Erythroblast (primary cell): ENCODE data around the gene PHOSPHO2.

ENCODE experiments used
- DNase-seq, 2 experiments: peaks; one replicate each; lab custom pipeline; 2025; lab: John Stamatoyannopoulos, UW
- GATA1 ChIP-seq: IDR thresholded peaks from 2 replicates; pipeline ENCODE4 v1.6.1; 2011; ENCODE audit warnings: low read depth, mild to moderate bottlenecking, control low read depth, low read length, moderate library complexity
- POLR2A ChIP-seq: IDR thresholded peaks from 2 replicates; pipeline ENCODE4 v1.6.1; 2011; ENCODE audit warnings: mild to moderate bottlenecking, low read length

The PHOSPHO2 gene

DNA sequence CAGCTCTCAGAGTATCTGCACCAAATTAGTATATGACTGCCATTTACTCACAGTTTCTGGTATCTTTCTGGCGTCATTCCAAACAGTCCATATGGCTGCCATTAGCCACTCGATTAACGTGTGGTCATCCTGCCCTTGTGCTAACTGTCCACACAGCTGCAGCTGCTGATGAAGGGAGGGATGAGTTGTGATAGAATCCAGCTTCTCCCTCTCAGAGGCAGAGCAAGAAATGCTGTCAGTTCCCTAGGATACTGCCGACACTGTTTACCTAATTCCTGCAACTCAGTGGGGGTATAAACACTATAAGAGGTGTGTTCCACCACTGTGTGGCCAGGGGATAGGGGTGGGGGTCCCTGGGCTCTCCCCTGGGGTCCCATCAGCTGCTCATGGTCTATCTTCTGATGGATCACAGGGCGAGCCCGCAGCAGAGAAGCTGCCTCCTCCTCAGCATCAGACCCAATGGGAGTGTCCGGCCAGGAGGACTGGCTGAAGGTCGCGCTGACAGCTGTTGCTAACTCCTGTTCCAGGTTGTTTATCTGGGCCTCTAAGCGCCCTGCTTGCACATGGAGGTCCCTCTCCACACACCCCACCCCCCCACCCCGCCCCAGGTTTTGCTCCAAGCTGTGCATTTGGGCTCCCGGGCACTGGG lies 22.1 kb downstream of the PHOSPHO2 start:
- TF ChIP-seq GATA1 (no peak), POLR2A (no peak)
- DNase-seq, result peak; percentile 84 to 93

DNA sequence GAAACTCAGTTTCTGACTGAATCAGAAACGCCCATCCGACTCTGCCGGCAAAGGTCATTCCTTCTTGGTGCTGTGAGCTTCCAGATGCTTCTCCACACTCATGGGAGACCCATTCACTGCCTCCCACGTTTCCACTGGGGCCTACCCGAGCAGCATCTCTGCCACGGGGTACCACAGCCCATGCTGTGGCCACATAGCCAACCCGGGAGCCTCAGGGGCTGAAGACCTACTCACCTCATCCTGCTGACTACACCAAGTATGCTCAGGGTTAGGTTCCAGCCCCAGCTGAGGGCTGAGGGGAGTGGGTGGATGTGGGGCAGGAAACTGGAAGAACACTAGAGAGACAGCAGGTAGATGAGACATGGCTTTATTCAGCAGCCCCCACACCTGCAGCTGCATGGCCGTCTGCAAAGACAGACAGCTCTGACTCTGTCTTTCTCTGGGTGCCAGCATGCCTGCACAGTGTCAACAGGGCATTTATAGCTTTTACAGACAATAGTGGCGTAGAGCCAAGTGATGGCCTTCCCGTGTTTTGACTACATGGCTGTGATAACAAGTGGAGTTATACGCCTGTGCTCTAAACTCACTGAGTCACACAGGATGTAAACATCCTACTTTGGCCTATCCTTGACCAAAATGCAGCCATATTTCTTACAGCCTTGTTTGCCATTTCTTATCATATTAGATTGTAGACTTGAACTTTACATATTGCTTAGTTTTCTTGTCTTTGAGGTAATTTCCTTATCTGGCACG lies 22.8 kb downstream of the PHOSPHO2 start:
- peak in 1 of 2 experiments; percentile 22 for DNase-seq
- TF ChIP-seq POLR2A, result no peak
- TF ChIP-seq GATA1, result no peak

DNA sequence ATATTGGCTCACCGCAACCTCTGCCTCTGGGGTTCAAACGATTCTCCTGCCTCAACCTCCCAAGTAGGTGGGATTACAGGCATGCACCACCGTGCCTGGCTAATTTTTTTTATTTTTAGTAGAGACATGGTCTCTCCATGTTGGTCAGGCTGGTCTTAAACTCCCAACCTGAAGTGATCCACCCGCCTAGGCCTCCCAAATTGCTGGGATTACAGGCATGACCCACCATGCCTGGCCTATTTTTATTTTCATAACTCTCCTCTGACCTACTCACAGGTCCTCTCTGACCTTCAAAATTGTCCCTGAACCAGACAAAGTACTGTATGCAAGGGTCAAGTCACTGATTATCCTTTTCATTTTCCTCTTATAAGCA lies 23.4 kb downstream of the PHOSPHO2 start:
- DNase-seq, result no peak
- TF ChIP-seq GATA1 (no peak), POLR2A (no peak)

DNA sequence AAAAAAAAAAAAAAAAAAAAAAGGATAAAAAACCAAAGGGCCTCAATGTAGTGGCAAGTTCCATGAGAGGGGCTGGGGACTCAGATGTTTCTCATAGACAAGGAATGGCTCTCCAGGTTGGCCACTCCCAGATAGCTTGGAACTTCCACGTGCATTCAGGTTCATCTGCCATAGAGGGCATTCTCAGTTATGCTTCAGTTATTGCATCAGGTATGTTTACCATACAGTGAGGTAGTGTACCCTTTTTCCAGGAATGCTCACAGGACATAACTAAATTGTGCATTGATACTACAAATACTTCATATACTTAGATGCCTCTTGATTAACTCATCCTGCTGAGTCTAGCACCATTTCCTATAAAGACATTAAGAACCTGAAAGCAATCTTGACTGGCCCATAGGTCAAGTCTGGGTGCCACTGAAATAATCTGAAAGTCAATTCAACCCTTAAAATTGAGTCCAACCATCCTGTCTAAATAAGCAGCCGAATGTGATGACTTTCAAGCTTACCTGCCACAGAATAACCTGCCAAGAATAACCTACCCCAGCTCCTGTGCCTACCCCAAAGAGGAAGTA lies 24.7 kb downstream of the PHOSPHO2 start:
- no peak for DNase-seq
- TF ChIP-seq GATA1 (no peak), POLR2A (no peak)

DNA sequence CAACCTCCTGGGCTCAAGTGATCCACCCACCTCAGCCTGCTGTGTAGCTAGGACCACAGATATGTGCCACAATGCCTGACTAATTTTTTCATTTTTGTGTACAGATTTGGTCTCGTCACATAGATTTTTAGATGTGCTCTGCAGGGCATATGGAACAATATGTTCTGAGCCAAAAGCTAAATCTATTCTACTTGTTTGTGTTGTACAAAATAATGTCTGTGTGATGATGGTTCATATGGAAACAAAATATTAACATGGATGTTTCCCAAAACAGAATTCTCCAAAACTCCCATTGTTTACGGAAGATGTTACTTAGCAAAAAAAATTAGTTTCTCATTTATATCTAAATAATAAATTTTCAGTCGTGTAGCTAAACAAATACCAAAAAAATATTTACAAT lies 26.7 kb downstream of the PHOSPHO2 start:
- TF ChIP-seq POLR2A (no peak), GATA1 (no peak)
- DNase-seq, result no peak

DNA sequence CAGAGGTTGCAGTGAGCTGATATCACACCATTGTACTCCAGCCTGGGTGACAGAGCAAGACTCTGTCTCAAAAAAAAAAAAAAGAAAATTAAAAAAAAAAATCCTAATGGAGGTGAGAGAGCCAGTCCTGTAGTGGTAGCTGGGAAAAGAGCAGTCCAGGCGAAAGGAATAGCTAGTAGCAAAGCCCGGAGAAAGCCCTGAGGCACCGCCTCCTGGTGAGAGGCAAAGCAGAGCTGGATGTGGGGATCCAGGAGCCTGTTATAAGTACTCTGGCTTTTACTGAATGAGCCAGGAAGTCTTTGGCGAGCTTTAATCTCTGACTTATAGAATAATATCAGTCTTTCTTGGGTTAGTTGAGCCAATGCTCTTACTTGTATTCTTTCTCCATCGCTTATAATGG lies 32.8 kb downstream of the PHOSPHO2 start:
- TF ChIP-seq GATA1 (no peak), POLR2A (no peak)
- no peak for DNase-seq

DNA sequence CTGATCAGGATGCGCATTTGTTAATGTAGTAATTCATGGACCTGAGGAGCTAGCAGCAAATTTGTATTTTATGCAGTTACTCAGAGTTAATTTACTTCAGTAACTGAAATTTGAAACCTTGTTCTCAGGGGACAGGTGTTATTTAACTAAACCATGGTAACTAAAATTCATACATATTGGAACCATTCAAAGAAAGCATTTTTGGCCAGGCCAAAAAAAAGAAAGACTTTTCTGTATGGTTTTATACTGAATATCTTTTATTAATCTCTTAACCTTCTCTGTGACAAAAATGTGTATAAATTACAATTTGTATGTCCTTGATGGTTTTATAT lies 35.0 kb downstream of the PHOSPHO2 start:
- TF ChIP-seq POLR2A (no peak), GATA1 (no peak)
- no peak for DNase-seq

DNA sequence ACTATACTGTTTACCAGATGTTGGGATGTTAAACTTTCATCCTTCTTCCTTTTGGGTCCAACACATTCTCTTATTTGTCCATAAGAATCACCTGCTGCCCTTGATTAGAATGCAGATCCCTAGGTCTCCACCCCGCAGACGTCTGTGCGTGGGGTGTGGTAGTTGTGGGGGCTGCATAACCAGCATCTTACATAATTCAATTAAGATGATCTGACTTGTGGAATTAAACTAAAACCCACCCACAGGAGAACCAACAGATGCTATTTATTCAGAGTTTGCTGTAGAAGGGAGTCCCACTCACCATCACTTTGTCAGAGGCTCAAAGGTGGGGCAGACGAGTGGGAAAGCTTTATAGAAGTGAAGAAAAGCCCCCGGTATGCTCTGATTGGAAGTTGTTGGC lies 37.8 kb downstream of the PHOSPHO2 start:
- no peak for DNase-seq
- no peak for TF ChIP-seq POLR2A
- TF ChIP-seq GATA1, result no peak

DNA sequence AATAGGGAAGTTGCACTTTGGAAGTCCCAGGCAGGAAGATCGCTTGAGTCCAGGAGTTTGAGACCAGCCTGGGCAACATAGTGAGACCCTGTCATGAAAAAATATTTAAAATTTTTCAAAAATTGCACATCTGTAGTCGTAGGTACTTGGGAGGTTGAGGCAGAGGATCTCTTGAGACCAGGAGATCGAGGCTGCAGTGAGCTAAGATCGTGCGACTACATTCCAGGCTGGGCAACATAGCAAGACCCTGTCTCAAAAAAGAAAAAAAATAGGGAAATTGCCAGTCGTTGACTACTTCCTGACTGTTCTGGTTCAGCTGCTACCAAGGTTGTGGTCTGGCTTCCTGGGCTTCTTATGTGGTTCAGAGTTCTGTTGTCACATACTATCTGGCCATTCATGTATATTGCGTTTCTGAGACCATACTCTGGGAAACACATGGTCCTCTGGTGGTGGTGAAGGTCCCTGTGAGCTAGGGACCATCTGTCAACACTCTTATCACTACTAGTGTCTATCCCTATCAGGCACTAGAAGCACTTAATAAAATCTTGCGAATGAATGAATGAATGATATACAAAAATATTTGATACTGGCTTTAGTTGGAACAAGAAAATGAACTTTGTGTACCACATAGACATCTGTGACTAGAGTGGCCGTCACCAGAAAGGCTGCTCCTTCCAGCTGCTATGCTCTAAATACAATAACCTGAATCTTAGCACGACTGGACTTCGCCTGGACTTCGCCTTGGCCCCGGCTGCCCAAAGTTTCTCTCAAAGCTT lies 38.5 kb downstream of the PHOSPHO2 start:
- peak; percentile 38 to 51 for DNase-seq
- TF ChIP-seq POLR2A (no peak), GATA1 (no peak)

DNA sequence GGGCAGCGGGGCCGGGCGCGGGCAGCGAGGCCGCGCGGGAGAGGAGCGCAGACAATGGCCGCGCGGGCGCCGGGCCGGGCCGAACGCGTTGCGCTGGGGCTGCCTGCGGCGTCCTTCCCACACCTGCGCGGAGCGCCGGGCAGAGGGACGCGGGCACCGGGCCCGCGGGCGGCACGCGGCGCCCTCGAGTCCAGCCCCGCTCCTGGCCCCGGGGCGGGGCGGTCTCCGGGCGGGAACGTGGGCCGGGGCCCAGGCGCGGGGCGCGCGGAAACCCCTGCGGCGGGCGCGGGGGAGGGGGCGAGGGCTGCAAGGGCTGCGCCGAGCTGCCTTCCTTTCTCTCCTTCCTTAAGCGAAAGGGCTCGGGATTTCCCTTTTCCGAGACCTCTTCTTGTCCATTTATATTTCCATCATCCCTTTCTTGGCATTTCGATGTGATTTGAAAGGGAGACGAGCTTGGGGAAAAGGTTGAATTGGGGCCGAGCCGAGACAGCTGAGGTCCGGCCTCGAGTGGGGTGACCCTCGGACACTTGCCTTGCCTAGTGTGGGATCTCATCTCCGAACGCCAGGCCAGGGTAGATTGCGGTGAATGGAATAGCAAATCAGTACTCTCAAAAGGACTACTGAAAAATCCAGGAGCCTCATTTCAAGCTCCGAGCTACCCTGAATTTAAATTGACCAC lies 40.0 kb downstream of the PHOSPHO2 start:
- no peak for TF ChIP-seq POLR2A
- TF ChIP-seq GATA1, result no peak
- DNase-seq, result peak; percentile 42 to 59

DNA sequence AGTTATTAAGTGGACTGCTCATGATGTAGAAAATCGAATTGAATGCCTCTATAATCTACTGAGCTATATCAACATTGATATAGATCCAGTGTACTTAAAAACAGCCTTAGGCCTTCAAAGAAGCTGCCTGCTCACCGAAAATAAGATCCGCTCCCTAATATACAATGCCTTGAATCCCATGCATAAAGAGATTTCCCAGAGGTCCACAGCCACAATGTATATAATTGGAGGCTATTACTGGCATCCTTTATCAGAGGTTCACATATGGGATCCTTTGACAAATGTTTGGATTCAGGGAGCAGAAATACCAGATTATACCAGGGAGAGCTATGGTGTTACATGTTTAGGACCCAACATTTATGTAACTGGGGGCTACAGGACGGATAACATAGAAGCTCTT lies 41.4 kb downstream of the PHOSPHO2 start:
- no peak for DNase-seq
- no peak for TF ChIP-seq POLR2A
- no peak for TF ChIP-seq GATA1

DNA sequence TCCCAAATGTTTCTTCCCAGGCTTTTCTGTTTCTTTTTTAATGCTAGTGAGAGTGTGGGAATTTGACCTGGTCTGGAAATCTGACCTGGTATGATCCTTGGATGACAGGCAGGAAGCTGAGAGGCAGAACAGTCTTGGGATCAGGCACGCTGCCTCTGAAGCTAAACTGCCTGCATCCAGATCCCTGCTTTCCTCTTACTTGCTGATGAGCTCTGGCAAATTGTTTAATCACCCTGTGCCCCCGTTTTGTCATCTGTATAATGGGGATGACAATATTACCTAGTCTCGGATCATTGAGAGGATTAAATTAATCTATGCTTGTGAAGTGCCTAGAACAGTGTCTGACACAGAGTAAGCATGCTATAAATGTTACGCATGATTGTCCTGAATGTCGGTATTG lies 42.6 kb downstream of the PHOSPHO2 start:
- no peak for DNase-seq
- TF ChIP-seq POLR2A, result no peak
- TF ChIP-seq GATA1, result no peak

DNA sequence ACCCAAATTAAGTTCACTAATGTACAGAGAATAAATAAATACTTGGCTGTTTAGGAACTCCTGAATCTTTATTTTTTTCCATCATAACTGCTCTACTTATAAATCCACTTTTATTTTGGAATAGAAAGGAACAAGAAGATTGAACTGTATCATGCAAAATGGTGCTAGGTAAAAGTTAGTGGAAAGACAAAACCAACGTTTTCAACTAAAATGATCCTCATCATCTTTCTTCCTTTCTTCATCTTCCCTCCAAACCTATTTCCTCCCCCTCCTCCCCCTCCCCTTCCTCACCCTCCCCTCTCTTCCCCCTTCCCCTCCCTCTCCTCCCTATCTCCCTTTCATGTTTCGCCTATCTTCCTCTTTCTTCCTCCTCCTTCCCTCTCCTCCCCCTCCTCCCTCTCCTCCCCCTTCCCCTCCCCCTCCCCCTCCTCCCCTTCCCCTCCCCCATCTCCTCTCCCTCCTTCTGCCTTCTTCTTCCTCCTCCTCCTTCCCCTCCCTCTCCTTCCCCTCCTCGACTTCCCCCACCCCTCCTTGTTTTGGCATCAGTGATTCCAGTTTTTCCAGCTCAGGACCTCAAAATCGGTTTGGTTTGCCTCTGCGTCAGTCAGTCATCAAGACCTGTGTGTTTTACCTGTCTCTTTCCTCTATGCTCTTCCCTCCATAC lies 44.4 kb downstream of the PHOSPHO2 start:
- peak in 1 of 2 experiments; percentile 19 for DNase-seq
- TF ChIP-seq GATA1 (no peak), POLR2A (no peak)
